GM18507 (cell line): ENCODE data around the gene TOR1AIP2.

Experiments
- DNase-seq: peaks from one replicate; pipeline ENCODE4 v3.0.0; 2011; ENCODE audit warnings: low read depth; ENCODE audit not compliant: insufficient read length; ENCODE audit errors: extremely low spot score
- FAIRE-seq: peaks from 2 replicates; lab custom pipeline; 2011; peaks lifted over from hg19 to GRCh38; lab: Jason Lieb, UNC

Gene TOR1AIP2

GRCh38 chr1:179831225-179831624 is 46.4 kb downstream of the TOR1AIP2 start:
- FAIRE-seq (no peak), DNase-seq (no peak)

- FAIRE-seq (no peak), DNase-seq (no peak)
Observed at GRCh38 chr1:179828554-179829110, 49.0 kb downstream of the TOR1AIP2 start.

- FAIRE-seq (no peak), DNase-seq (no peak)
Observed at GRCh38 chr1:179826626-179827280, 50.9 kb downstream of the TOR1AIP2 start.

GRCh38 chr1:179825798-179826460 is 51.7 kb downstream of the TOR1AIP2 start:
- no peak for DNase-seq
- no peak for FAIRE-seq

DNA sequence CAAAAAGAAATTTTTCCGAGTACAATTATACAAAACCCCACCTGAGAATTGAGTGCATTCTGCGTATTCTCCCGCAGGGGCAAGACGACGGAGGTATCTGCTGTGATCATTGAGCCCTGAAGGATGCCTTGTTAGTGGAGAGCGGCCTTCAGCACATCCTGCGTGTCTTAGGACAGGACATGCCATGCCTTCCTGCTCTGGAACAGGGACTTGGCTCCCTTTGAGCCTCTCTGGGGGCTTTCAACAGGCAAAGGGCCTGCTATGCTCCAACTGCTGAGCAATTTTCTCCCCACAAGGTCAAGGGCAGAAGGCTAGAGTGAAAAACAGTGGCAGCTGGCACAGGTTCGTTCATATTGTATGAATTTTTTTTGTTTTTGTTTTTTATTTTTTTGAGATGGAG is 52.4 kb downstream of the TOR1AIP2 start:
- DNase-seq (no peak), FAIRE-seq (no peak)

- DNase-seq (no peak), FAIRE-seq (no peak)
Observed at GRCh38 chr1:179824265-179824664, 53.3 kb downstream of the TOR1AIP2 start.

DNA sequence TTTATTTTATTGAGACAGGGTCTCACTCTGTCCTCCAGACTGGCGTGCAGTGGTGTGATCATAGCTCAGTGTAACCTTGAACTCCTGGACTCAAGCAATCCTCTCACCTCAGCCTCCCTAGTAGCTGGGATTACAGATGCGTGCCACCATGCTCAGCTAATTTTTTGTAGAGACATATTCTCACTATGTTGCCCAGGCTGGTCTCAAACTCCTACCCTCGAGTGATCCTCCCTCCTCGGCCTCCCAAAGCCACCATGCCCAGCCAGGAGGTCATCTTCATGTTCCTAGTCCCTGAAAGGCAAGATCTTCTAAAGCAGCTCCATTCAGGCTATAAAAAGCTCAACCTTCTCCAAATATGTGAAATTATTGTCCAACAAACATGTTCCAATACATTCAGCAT is 53.9 kb downstream of the TOR1AIP2 start:
- no peak for DNase-seq
- no peak for FAIRE-seq

- FAIRE-seq (no peak), DNase-seq (no peak)
Observed at GRCh38 chr1:179822065-179822464, 55.5 kb downstream of the TOR1AIP2 start.

GRCh38 chr1:179821524-179821923 is 56.1 kb downstream of the TOR1AIP2 start:
- FAIRE-seq (no peak), DNase-seq (no peak)

DNA sequence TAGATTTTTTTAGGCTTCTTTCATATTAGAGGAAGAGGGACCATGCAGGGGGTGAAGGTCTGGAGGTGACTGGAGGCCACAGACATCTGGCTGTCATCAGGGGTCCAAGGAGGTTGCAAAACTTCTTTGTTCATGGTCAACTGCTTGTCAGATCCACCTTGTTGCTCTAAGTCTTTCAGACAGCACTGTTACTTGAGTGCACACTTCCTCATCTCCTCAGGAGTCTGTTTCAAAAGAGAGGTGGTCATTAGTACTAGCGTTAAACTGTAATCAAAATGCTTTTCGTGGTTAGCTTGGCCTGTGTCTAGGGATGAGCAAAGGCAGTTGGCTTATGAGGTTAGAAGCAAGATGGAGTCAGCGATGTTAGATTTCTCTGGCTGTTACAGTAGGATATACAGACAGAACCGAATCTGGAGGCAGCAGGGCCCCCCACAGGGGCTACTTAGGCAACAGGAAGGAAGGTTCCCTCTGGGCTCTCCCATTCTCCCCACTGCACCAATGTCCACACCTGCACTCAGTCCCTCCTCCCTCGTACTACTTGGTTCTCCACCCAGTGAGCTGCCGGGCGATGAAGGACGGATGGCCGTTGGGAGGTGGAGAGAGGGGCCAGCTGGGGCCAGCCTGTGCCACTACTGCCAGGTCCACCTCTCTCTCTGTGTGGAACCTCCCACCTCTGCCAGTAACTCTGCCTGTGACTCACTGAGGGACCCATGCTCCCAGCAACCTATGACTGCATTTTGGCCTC is 57.2 kb downstream of the TOR1AIP2 start:
- DNase-seq: no peak
- FAIRE-seq: no peak

- DNase-seq: no peak
- FAIRE-seq: no peak
Observed at GRCh38 chr1:179818743-179819173, 58.8 kb downstream of the TOR1AIP2 start.

GRCh38 chr1:179818260-179818659 is 59.3 kb downstream of the TOR1AIP2 start:
- no peak for DNase-seq
- FAIRE-seq: no peak

GRCh38 chr1:179817789-179818188 is 59.8 kb downstream of the TOR1AIP2 start:
- FAIRE-seq: no peak

DNA sequence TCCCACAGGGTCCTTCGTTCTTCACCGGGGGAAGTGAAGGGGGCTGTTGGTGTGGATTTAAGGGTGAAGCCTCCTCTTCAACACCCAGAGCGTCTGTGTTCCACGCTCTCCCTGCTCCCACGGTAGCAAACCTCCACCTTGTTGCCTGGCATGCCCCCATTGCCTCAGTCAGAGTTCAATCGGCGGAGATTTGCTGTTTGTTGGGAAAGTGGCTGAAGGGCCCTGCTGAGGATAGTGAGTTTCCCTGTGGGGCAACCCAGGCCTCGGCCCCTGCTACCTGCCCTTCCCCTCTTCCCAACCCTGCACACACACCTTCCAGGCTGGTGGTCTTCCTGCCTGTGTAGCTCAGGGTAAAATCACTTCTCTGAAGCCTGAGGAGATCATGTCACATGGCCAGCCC is 60.5 kb downstream of the TOR1AIP2 start:
- no peak for FAIRE-seq
- no peak for DNase-seq

More at GRCh38 chr1:179817789-179818188, 59.8 kb downstream of the TOR1AIP2 start:
- no peak for DNase-seq

DNA sequence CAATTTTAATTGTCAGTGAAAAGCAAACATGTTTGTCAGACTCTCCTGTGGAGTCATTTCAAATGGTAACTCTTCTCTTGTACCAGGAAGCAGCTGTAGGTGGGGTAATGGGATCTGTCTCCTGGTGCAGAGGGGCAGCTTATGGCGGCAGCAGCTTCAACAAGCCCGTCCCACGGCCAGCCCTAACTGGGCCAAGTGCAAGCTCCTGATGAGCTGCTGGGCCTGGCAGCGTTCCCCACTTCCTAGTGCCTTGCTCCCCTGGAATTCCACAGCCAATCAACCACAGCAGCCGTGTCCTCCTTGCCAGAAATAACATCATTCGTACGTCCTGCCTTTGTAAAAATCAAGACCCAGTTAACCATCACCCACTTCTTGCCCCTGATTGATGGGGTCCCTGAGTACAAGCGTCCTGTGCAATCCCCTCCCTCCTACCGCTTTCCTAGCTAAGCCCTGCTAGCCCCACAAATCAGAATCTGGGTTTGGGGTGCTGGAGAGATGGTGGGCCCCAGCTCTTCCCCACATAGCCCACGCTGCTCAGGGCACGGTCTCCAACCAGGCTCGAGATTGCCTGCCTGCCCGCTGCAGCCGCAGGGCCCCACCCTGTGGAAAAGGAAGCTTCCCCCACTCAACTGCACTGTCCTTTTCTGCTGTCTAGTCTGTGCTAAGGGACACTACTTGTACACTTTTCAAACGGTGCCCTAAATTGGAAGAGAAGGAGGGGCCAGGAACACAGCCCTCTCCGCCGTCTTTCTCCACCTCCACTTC is 61.2 kb downstream of the TOR1AIP2 start:
- FAIRE-seq (no peak), DNase-seq (no peak)

DNA sequence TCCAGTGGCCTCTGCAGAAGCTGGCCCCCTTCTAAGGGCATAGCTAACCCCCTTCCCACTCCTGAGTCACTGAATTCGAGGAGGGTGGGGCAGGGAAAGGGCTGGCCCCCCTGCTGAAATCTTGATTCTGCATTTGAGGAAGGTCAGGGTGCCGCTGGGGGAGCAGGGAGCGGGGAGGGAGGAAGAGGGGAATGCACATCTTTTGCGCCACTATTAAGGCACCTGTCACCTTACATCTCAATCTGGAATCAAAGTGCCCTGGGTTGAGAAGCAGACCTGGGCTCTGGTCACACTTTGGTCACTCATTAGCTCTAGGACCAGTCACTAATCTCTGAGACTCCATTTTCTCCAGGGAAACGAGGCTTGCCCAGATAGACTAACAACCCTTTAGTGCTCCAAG is 62.0 kb downstream of the TOR1AIP2 start:
- DNase-seq (no peak), FAIRE-seq (no peak)

DNA sequence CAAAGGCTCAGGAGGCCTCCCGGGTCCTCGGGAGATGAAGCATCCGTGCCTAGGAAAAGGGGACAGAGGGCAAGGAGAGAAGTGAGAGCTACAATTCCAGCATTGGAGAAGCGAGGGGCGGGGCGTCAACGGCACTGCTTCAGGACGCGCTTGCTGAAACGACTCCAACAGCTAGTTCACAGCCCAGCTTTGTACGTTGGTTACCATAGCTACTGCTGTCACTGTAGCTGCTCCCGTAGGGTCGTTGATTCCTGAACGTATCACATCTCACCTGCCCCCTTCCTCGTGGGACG is 63.1 kb downstream of the TOR1AIP2 start:
- no peak for DNase-seq
- no peak for FAIRE-seq

- FAIRE-seq: no peak
- no peak for DNase-seq
Observed at GRCh38 chr1:179813626-179814545, 63.7 kb downstream of the TOR1AIP2 start.
